Nucleus accumbens (tissue), 56 donors: ENCODE measurements around the gene DSCAML1.
A peak's percentile ranks its signal among the peaks of the same experiment; 100 is the strongest.

Experiments
- DNase-seq, 56 donors: peaks; one replicate each; lab custom pipeline; 2025; lab: John Stamatoyannopoulos, UW

DSCAML1 gene

DNA sequence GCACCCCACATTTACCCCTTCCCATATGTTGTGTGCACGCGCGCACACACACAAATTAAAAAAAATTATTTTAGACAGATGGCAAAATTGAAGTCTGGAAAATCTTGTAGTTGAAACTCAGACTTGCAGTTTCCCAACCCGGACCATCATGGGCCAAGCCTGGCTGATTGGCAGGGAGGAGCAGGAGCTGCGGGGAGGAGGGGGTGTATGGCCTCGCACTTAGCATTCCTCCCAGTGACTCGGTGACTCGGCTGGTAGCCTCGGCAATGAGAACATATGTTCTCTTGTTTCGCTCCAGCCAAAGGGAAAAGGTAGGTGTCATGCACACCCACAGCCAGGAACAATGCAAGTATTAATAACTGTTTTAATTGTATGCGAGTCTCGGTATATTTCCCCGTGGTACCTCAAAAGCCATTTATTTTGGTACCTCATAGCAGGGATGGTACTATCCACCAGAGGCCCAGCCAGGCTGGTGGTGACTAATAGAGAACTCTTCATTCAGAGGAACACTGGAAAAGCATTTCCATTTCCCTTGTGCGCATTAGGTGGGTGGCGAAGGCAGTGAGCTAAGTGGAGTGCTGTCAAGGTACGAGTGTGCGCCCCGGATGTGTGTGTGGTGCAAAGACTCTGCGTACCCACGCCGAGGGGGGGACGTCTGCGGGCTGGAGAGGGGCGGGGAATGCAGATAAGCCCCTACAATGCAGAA lies 92.5 kb downstream of the DSCAML1 start:
- DNase-seq, result peak in 36 of 56 donors; percentile 25 to 80 (median 61)

DNA sequence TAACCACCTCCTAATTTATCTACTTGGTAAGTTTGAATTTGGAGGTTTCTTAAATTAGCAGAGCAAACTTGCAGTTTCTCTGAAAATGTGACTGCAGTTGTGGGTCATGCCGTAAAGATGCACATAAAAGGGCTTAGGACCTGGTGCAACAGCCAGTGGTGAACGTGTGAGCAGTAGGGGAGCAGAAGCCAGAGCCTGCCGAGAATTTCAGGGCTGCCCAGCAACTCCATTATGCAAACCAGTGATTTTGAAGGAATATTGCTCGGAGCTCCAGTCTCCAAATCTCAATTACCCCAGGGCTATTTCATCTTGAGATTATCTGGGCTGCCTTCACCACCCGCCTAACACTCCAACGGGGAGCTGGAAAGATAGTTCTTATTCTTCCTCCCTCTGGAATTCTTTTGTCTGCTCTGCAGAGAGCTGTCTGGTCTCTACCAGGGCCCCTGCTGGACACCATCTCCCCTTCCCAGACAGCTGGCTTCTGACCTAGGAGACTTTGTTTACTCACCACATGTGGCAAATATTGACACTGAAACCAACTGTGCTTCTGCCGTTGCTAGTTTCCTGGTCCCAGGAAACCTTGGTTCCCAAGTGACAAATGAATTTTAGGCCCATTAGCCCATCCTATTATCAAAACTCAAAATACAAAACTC lies 93.9 kb downstream of the DSCAML1 start:
- DNase-seq, result no peak

DNA sequence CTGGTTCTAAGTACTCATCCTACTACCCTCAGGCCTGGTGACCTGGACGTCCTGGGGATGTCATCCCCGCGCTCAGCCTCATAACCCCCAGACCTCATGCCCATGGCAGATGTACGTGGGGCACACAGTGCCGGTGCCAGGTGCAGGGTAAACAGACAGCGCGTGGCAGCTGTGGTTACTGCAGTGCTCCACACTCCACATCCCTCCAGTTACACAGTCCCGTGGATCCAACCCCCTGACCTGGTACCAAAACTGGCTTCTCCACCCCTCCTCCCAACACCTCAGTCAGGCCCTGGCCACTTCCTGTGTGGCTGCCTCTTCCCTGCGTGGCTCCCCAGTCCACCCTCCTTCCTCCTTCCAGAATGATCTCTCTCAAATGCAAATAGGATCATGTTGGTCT lies 95.2 kb downstream of the DSCAML1 start:
- DNase-seq, result no peak

DNA sequence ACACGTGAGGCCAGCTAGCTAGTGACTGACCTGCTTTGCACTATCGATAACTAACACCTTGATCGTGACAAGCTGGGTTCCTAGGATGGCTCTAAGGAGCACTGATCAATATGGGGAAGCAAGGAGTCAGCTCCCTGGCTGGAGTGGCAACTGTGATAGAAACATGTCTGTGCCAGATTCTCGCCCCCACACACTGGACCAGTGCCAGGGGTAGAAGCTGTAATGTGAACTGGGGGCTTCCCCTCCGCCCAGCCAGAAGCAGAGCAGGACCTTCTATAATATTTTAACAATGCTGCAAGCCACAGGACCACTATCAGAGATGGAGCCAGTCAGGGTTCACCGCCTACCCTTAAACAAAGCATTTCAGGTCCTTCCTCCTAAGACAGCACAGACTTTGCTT lies 96.5 kb downstream of the DSCAML1 start:
- DNase-seq, result no peak

DNA sequence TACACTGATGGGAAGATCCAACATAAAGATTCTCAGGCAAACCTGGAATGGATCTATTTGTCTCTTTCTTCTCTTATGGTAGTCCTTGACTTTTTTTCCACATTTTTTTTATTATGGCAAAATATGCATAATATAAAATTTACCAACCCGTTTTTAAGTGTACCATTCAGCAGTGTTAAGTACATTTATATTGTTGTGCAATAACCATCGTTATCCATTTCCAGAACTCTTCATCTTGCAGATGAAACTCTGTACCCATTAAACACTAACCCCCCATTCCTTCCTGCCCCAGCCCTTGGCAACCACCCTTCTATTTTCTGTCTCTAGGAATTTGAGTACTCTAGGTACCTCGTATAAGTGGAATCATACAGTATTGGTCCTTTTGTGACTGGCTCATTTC lies 99.7 kb downstream of the DSCAML1 start:
- no peak for DNase-seq

DNA sequence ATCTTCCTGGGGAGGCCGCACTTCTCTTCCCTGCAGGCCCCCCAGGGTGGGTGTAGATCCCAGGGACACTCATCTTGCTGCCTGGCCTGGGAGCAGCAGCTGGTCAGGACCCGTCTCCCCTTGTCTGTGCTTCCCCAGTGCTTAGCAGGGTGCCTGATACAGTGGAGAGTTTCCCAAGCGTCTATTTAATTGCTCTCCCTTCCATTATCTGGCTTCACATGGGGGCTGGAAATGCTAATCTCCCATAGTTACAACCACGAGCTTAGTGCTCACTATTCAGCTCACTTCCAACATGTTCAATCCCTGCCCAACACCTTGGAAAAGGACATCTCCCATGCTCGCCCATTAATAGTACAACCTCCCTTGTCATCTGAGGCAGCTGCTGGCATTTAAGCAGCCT lies 100.5 kb downstream of the DSCAML1 start:
- no peak for DNase-seq

DNA sequence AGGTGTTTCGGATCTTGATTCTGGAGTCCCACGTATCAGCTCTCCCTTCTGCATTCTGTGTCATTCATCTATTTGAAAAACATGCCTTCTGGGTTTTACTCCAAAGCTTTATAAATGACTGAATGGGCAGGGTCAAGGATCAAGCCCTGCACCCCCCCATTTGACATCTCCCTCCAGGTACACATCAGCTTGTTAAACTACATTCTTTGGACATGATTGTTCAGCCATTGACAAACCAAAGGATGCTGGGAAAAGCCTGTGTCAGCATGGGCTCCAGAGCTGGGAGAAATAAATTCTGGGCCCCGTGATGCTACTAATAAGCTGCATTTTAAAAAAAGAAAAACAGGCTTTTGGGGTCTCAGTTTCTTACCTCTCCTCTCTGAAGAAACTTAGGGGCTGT lies 103.7 kb downstream of the DSCAML1 start:
- no peak for DNase-seq

DNA sequence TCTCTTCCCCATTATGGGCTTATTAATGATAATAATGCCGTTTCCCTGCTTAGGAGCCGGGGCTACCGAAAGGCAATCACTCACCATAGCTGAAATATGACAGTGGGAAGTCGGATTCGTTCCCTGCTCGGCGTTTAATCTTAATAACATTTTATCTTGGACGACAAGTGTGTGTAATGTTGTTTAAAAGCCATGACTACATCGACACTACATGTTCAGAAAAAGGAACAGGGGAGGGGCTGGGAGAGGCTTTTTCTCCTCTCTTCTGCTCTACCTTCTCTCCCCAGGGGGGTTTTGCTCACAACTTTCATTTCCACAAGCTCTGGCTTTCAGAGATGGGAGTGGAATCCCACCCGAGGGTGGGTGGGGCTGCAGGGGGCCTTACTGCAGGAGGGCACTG lies 105.5 kb downstream of the DSCAML1 start:
- no peak for DNase-seq

DNA sequence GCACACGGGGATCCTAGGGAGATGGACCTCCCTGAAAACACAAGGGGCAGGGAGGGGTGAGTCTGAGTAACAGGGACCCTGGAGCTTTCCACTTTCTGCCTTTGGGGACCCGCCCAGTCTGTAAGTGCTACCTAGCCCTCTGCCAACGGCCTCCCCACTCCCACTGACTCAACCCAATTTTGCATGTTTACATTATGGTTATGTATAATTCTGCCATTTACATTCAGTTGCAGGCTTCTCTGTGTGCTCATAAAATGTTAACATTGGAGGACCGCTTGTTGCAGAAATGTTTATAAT lies 105.8 kb downstream of the DSCAML1 start:
- no peak for DNase-seq

DNA sequence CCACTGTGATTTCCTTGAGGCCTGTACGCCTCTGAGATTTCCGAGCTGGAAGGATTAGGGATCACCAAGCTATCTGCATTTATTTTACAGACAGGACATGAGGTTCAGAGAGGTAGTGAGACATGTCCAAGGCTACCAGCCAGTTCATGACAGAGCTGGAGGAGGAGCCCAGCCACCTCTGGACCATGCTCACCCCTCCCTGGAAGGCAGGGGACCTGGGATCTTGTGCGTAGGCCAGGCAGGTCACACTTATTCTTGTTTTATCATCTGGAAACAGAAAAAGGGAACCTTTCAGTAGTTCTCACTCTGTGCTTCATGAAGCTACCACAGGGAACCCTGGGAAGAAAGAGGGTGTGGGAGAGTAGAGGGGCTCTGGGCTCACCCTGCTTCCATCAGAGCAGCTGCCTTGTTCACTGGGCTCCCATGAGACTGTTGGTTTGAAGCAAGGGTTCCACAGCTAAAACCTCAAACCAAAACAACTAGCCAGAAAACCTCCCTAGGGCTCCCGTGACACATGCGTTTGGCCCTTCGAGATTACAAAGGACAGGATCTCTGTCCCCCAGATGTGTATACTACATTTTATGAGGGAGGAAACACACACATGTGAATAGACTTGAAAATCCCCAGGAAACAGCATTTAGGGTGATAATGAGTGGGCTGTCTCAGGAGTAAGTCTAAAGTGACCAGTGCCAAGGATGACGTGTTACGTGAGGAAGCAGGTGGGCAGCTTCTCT lies 106.4 kb downstream of the DSCAML1 start:
- no peak for DNase-seq

DNA sequence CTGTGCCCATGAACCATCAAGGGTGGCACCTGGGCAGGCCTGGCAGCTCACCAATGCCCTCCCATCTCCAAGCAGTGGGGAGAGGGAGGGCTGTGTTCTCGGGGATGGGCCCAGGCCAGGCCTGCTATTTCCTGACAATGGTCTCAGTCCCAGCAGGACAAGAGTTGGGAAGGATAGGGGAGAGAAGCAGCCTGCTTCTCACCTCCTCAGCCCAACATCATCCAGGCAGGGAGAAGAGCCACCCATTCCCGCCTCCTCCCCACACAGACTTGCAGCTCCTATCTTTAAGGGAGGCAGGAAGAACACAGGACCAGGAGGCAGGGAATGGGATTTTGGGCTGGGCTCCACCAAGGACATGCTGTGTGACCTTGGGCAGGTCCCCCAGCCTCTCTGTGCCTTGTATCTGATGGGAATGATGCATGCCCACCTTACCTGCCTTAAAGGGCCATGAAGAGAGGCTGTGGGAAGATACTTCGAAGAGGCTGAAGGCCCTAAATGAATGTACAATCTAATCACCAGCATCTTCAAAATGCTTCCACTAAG lies 108.7 kb downstream of the DSCAML1 start:
- DNase-seq, result peak in 2 of 56 donors; percentile 40 to 49

DNA sequence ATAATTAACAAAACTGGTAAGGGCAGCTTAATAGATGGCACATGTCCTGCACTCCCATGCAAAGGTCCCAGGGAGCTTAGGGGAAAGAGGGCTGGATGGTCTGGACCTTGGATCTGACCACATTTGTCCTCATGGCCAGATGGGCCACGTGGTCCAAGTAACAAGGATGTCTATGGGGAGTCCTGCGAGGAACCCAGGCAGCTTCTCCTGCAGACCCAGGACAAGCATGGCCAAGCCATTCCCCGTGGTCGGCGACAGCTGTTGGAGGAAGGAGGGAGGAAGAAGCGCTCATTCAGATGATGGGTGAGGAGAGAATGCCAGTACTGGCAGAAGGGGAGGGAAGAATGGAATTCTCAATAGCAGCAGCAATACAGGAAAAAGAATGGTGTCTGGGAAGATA lies 109.2 kb downstream of the DSCAML1 start:
- DNase-seq, result peak in 5 of 56 donors; percentile 21 to 49 (median 27)

DNA sequence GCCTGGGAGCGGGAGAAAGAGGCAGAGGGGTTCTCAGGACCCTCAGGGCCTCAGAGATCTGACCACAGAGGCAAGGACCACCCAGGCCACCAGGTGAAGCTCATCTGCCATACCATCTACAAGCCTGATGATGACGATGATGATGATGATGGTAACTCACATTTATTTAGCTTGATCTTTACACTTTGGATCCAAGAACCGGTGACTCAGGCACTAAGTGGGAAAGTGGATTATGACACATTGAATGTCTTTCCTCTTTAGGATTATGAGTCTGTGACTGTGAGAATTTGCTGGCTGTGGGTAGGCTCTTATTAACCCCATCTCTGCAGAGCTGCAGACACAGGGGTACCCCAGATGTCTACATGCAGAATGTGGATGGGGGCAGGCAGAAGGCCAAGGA lies 110.3 kb downstream of the DSCAML1 start:
- no peak for DNase-seq

DNA sequence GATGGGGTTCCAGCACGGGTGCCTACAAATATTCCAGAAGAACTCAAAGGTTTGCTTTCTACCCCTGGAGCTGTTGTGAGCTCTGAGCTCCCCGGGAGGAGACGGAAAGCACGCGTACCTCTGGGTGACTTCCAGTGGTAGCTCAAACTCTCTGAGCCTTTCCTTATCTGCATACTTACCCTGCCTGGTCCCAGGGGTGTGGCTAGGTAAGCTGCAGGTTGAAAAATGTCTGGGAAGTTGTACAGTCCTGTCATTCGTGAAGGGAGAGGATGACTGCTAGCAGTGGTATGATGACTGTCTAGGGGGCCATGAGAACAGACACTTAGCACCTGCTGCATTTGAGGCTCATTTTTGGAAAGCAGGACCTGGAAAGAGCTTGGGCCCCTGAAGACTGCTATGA lies 111.5 kb downstream of the DSCAML1 start:
- no peak for DNase-seq

DNA sequence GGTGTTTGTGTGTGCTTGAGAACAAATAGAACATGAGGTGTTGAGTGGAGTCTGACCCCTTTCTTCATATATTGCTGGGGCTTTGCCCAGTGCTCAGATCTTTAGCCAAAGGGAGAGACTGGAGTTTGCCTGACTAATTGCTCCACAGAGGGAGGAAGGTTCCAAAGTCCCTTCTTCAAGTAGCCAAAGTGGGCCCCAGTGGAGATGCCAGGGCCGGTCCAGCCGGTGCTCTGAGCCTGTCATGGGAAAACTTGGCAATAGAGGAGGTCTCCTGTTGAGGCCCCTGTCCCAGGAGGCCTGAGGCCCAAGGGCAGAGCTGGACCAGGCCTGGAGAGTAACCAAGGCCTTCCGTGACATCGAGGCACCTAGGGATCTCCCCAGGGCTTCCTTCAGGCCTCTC lies 112.3 kb downstream of the DSCAML1 start:
- DNase-seq, result no peak

DNA sequence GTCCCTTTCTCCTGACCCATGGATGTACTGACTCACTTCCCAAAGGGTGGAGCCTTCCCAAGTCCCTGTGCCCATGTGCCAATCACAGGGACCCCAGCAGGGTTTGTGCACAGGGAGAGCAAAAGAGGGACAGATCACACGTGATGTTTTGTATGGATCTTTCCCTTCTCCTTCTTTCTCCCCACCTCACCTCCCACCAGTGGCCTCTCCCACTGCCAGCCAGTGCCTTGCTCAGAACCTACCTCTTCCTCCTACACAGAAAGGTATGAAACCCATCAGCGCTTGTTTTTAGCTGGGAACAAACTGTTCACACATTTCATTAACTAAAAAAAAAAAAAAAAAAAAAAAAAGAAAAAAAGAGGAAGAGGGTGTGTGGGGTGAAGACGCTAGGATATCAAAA lies 112.9 kb downstream of the DSCAML1 start:
- DNase-seq, result peak in 8 of 56 donors; percentile 26 to 71 (median 45)

DNA sequence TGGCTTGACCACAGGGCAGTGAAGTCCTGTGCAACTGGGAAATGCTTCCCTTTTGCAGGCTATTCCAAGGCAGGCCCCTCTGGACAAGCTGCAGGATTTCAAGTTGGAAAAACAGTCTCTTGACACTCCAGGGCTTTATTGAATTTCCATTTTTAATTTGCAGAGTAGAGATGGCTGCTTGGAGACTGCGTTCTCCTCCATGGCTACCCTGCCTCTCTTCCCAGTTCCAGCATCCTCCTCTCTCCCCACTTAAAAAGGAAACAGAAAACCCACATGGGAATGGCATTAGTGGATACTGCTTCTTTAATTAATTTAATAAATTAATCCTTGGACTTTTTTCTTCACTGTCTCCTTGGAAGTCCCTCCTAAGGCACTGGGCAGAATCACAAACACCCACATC lies 115.6 kb downstream of the DSCAML1 start:
- no peak for DNase-seq

DNA sequence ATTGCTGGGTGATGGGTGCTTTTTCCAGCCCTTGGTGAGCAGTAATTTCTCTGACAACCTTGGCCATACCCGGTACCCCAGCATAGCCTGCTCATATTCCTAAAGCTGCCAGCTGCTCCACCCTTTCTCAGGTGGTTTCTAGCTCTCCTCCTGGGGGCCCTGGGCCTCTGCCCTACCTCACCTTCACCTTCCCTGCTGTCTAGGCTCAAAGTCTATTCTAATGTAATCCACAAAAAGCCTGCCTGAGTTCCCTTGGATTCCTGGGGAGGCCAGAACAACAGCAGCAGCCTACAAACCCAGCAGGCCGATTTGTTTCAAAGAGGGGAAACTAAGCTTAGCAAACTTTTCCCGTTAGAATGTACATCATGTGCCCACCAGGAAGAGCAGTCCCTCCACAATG lies 117.6 kb downstream of the DSCAML1 start:
- DNase-seq, result no peak

DNA sequence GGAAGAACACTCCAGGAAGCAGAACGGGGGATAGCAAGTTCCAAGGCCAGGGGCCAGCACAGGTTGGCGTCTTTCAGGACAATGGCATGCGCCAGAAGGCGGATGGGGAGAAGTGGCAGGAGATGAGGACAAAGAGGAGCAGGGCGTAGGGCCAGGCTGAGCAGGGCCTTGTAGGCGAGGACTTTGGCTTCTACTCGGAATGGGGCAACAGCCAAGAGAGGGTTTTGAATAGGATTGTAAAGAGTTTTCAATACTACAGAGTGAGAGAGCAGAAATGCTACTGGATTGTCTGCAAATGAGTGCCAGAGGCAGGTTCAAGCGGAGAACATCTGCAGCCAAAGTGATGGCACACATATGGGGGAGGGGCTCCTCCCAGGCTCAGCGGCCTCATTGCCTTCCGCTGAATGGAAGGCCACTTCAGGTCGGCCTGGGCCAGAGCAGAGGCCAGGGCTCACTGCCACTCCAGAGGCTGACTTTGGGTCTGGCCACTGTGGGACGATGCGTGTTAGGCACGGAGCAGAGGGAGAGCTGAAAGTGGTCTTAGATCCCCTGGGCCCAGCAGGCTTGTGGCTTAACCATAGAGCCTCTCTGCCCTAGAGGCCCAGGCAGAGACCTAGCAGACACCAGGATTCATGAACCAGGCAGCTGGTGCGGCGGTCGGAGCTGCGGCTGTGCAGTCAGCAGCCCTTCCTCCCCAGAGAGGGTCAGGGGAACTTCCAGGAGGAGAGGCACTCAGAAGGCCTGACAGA lies 118.2 kb downstream of the DSCAML1 start:
- DNase-seq, result peak in 43 of 56 donors; percentile 24 to 85 (median 67)

DNA sequence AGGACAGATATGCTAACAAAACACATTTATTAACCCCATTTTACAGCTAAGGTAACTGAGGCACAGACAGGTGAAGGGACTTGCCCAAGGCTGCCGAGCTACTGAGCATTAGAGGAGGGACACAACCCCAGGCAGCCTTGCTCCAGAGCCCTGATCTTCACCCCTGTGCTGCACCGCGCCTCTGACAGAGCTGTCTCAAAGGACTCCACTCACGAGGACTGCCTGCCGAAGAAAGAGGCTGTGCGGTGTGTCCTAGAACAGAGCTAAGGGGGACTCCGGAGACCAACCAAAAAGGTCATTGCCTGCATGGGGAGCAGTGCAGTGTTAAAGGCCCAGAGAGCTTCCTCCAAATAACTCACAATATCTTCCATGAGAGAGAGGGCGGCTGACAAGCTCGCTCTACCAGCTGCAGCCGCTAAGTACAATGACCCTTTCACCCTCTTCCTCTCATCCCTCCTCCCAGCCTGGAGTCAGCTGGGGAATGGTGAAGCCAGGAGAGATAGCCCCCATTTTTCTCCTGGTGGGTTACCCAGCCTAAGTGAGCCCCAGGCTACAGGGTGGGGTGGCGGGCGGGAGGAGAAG lies 119.2 kb downstream of the DSCAML1 start:
- DNase-seq, result peak in 43 of 56 donors; percentile 30 to 88 (median 65)
